DMS 273 treated with DMSO at 0.1 percent for 48 hours (cell line): ENCODE results near the gene ECHDC1.
"Not testable (repeated sequence)": the region's sequence is repeated elsewhere in the genome, so short reads cannot be mapped to it uniquely, and the experiment has no call there.

Source experiments
- DNase-seq: peaks from one replicate; lab custom pipeline; 2025; lab: John Stamatoyannopoulos, UW

The ECHDC1 gene

DNA sequence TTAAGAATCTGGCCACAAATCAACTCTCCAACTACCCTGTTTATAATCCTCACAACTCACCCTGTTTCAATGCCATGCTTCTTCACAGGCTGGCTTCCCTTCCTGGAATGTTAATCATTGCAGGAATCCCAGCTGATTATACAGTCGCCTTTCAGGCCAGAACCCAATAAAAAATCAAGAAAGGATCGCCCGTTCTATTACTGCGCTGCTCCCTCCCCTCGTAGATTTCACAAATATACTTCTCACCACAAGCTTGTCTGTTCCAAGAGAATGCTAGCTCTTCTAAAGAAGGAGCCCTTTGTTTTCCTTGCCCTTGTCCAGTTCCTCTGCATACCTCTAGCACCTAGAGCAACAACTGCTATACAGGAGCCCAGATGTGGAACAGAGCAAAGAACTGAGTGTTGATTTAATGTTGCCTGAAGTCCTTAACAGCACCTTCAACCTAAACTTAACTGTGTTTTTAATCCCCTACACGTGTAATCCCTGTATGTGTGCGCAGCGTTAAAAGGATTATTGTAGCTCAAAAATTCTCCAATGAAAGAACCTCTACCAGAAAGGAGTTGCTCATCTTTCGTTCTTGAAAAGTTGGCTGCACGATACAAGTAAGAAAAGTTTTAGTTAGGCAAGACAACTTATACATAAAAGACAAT lies 988 bp downstream of the ECHDC1 start:
- no peak for DNase-seq

- DNase-seq: no peak
These were observed 1.8 kb downstream of the ECHDC1 start for GRCh38 chr6:127341471-127342202.

DNA sequence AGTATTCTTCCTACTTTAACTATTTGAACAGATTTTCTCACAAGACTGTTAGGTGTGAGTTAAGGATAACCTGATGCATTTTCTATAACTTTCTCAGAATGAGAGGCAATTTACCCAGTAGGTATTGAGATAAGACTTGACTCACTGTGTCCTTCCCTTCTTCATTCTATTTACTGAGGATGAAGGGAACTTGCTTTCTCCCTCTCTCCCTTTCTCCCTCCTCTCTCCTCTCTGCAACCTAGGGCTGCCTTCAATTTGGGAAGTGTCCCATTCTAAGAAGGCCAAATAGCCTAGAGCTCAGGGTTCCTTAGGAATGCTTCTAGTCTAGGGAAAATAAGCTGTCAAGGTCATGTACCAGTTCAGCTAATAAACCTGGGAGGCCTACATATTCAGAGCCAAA lies 3.2 kb downstream of the ECHDC1 start:
- no peak for DNase-seq

DNA sequence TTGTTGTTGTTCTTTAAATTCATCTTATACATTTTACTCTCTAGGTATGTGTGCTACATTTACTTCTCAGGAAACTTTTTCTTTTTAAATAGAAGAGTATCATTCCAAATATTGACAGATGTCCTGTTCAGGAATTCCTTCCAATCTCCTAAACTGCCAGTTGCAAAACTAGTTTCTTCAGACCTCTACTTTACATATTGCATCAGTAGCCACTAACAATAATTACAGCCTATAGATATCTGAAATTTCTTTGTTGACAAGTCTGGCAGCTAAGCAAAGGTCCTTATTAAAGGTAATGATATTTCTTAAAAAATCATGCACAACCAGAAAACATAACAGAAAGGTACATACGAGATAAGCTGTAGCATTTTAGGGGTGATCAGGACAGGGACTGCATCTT lies 4.5 kb downstream of the ECHDC1 start:
- no peak for DNase-seq

DNA sequence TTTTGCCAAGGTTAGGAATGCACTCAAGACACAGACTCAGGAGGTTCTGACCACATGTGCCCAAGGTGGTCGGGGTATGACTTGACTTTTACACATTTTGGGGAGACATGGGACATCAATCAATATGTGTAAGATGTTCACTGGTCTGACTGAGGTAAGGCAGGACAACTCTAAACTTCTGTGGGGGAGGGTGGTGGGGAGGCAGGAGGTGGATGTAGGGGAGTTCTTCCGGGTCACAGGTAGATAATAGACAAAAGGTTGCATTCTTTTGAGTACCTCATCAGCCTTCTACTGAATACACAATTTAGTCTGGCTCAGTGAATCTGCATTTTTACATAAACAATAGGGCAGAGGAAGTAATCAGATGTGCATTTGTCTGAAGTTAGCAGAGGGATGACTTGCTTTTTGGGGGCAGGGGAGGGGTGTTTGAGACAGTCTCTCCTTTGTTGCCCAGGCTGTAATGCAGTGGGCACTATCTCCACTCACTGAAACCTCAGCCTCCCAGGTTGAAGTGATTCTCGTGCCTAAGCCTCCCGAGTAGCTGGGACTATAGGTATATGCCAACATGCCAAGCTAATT lies 10.9 kb downstream of the ECHDC1 start:
- DNase-seq: no peak

DNA sequence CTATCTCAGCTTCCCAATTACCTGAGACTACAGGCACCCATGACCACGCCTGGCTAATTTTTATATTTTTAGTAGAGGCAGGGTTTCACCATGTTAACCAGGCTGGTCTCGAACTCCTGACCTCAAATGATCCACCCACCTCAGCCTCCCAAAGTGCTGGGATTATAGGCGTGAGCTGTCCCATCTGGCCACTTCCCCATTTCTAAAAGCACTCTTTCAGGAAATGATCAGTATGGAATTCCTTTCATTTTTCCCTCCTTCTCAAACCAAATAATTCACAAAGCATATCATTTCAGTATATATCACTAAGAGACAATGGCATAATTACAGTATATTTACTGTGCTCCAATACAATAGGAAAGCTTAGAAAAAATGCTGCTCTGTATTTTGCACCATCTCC lies 12.2 kb downstream of the ECHDC1 start:
- not testable (repeated sequence) for DNase-seq

DNA sequence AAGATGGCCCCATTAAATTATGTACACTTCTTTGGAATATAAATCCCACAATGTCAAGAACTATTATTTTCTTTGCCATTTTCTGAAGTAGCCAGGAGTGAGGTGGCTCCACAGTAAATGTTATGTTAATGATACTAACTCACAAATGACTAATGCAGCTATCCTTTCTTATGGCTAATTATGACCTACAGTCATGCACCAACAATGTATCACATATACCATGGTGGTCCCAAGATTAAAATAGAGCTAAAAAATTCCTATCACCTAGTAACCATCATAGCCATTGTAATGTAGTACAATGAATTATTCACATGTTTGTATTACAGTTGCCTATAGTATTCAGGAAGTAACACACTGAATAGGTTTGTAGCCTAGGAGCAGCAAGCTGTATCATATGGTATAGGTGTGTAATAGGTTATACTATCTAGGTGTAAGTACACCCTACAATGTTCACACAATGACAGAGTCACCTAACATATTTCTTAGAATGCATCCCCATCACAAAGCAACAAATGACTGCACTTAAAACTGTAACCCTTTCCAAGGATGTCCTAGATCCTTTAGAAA lies 15.3 kb downstream of the ECHDC1 start:
- DNase-seq: no peak

DNA sequence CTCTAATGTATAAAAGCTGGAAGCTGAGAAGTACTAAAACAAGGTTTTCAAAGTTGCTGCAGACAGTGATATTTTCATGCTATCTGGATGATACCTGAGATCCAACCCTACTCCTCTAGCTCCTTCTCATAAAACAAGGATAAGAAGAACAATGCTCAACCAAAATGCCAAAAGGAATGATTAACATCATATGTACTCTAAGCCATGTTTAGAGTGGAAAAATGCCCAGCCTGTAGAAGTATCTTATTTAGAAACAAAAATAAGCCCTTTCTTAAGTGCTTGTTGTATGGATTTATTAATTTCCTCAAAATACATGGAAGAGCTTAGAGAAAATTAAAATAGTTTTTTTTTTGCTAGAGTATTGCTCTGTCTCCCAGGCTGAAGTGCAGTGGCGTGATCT lies 23.7 kb downstream of the ECHDC1 start:
- no peak for DNase-seq

GRCh38 chr6:127317388-127318128 lies 25.9 kb downstream of the ECHDC1 start:
- DNase-seq: no peak

- no peak for DNase-seq
These were observed 37.7 kb downstream of the ECHDC1 start for GRCh38 chr6:127305741-127306140.

DNA sequence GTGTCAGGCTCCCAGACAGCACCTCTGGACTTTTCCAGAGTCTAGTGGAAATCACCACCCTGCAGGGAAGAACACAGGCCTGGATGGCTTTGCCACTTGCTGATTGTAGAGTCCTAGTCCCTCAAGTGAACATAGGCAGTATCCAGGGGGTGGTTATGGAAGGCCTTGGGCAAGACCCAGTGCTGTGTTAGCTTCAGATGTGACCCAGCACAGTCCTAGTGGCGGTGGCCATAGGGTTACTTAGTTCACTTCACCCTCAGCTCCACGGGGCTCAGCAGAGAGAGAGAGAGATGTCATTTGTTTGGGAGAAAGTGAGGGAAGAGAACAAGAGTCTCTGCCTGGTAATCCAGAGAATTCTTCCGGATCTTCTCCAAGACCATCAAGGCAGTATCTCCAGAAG lies 39.5 kb downstream of the ECHDC1 start:
- no peak for DNase-seq

GRCh38 chr6:127302728-127303660 lies 40.4 kb downstream of the ECHDC1 start:
- DNase-seq: no peak

DNA sequence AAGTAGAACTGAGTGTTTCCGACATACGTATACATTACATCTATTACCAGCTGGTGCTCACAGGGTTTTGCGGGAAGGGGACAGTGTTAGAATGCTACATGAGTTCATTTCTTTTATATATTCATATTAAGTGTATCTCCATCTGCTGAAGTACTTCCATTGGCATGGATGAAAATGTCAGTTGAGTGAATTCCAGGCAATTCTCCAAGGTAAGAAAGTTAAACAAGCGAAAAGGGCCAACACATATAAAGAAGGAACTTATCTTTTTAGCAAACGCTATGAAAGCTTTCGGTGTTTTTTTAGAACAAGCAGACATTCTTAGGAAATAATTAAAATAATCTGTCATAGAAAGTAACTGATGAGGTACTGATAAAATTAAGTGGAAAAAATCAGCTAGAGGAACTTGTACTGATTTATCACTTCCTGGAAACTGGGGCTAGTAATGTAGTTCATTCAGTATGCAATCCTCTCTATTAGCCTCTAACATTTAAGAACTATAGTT lies 42.2 kb downstream of the ECHDC1 start:
- no peak for DNase-seq

- no peak for DNase-seq
These were observed 43.0 kb downstream of the ECHDC1 start for GRCh38 chr6:127300411-127300810.

DNA sequence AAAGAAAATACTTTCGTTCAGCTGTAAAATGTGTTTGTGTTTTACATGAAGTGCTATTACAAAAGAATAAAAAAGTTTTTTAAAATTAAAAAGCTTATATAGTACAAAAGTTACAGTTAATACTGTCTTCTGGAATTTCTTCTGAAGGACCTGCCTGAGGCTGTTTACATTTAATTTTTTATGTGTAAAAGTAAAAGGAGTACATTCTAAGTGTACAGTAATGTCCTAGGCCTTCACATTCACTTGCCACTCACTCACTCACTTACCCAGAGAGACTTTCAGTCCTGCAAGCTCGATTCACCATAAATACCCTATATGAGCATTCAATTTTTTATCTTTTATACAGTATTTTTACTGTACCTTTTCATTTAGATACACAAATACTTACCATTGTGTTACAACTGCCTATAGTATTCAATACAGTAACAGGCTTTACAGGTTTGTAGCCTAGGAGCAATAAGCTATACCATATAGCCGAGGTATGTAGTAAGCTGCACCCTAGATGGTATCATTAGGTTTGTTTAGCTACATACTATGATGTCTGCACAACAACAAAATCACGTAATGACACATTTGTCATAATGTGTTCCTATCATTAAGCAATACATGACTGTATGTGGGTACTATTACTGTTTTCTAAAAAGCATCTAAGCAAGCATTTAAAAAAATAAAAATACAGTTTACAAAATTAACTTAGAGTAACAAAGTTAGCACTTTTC lies 43.7 kb downstream of the ECHDC1 start:
- no peak for DNase-seq

GRCh38 chr6:127298475-127298874 lies 44.9 kb downstream of the ECHDC1 start:
- no peak for DNase-seq

- no peak for DNase-seq
These were observed 45.8 kb downstream of the ECHDC1 start for GRCh38 chr6:127297502-127298070.

DNA sequence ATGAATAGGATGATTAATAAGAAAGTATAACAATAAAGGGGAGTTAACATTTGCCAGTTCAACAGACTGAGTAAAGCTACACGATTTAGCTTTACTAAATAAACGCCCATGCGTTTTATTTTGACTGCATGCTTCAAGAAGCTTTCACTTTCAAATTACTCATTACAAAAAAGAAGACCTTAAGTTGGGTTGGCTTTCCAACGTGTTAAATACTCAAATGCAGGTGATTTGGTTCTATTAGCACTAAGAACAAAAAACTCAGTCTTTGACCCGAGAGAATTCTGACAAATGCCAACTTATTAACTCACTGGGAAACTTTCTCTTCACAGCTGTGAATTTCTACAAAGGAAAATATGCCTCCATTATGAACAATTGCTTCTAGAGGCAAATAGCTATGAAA lies 51.9 kb downstream of the ECHDC1 start:
- DNase-seq: no peak

DNA sequence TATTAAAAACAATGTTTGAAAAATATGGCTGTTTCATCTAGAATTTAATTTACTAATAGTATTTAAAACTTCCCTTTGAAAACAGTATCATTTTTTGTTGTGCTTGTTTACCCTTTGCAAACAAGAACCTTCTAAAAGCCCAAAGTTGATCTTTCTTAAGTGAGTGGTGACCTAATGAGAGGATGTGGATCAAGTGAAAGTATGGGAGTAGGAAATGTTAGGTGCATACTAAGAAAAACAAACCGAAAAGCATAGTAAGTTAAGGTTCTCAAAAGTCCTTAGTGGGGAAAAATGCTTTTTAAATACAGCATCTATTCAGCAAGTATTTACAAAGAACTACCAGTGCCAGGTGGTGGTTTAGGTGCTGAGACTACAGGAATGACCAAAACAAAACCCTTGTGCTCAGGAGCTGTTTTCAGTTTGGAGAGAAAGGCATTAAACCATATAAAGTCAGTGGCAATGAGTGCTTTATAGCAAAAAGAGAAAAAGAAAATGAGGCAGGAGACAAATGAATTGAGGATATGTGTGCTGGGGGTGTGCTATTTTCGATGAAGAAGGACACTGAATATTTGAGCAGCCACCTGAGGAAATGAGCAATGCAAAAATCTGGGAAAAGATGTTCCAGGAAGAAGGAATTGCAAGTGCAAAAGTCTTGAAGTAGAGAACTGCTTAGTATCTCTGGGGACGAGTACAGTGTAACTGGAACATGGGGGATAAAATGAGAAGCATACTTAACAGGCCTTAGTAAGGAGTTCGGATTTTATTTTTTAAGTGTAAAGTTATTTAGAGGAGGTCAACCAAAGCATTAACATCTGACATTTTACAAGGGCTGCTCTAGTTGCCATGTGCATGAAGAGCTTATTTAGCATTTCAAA lies 52.8 kb downstream of the ECHDC1 start:
- DNase-seq: no peak
